HG03097 (cell line): Measurements from ENCODE around the gene CHD9NB.
A peak's percentile ranks its signal among the peaks of the same experiment; 100 is the strongest.
"Not testable (repeated sequence)": the region's sequence is repeated elsewhere in the genome, so short reads cannot be mapped to it uniquely, and the experiment has no call there.

Source experiments
- ATAC-seq: cut with Tn5 transposase; IDR thresholded peaks from one replicate; pipeline ENCODE4 v1.9.1; 2021; ENCODE audit not compliant: unreplicated experiment, low FRiP score

Gene CHD9NB

DNA sequence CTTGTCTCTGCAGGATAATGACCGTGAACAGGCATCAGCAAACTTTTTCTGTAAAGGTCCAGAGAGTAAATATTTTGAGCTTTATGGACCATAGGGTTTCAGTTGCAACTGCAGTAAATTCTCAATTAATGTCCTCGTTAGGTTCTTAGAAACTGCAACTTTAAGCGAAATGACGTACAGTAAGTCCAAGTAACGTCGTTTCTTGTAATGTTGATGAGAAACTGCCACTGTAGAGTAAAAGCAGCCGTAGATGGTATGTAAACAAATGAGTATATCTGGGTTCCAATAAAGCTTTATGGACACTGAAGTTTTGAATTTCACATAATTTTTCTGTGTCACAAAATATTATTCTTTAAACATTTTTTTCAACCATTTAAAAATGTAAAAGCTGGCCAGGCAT, 7.0 kb upstream of the CHD9NB start:
- no peak for ATAC-seq

DNA sequence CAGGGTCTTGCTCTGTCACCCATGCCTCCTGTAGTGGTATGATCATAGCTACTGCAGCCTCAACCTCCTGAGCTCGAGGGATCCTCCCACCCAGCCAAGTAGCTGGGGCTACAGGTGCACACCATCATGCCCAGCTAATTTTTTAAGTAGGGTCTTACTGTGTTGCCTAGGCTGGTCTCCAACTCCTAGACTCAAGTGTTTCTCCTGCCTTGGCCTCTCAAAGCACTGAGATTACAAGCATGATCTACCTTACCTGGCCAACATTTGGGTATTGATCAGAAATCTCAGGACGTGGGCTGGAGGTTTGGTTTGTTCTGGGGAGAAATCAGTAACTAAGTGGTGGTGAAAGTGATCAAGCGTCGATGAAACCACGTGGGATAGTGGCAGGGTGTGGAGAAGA, 6.2 kb upstream of the CHD9NB start:
- no peak for ATAC-seq

DNA sequence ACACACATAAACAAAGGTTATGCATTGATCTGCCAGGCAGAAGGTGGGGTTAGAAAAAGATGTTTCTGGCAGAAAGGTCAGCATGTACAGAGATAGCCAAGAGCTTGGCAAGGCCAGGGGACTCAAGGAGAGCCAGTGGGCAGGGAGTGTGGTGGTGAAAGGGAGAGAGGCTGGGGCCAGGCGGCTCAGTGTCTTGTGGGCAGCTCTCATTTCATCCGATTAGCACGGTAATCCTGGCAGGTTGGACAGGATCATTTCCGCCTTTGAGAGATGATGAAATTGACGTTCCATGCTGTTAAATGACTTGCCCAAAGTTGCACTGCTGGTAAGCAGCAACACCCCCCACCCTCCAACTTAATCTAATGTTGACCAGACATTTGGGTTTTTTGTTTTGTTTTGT, 5.7 kb upstream of the CHD9NB start:
- no peak for ATAC-seq

- ATAC-seq, result no peak
Measured at GRCh38 chr16:53057658-53058057, 5.0 kb upstream of the CHD9NB start.

- no peak for ATAC-seq
Measured at GRCh38 chr16:53056392-53056881, 3.7 kb upstream of the CHD9NB start.

DNA sequence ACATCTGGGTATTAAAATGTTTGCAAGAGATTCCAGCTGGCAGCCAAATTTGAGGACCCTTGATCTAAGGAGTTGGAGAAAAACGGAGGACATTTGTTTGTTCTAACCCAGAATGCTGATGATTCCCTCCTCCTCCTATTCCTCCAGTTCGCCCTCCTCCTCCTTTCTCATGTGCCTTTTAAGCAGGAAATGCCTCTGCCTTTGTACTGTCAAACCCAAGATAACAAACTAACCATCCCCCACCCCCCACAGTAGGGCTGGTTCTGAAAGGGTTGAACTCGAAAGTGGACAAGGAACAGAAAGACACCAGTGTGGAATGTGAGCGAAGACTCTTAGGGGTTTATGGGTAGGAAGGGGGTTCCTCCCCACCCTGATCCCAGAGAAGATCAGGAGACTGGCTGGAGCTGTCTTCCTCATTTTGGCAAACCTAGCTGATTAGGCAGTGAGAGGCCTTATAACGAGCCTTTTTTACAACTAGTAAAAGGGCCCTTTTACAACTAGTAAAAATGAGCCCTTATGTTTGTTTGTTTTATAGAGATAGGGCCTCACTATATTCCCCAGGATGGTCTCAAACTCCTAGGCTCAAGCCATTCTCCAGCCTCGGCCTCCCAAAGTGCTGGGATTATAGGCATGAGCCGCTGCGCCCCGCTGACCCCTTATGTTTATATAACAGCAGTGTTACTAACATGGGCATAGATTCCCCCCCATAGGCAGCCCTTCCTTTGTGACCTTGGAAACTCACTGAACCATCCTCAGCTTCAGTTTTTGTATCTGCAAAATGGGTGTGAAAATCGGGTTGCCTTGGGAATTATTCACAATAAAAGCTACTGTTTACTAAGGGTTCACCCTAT, 3.1 kb upstream of the CHD9NB start:
- no peak for ATAC-seq

- ATAC-seq, result peak; percentile 77
Measured at GRCh38 chr16:53054670-53055485, 2.2 kb upstream of the CHD9NB start, which contains the start of gene CHD9. TSS of gene CHD9 (plus strand) at chr16:53054991. CDS start at chr16:53156090, 101,099 bp downstream.

GRCh38 chr16:53053967-53054669, 1.4 kb upstream of the CHD9NB start:
- ATAC-seq, result peak; percentile 16

- not testable (repeated sequence) for ATAC-seq
Measured at GRCh38 chr16:53051255-53051654, 1.4 kb downstream of the CHD9NB start.

- no peak for ATAC-seq
Measured at GRCh38 chr16:53048139-53048915, 4.4 kb downstream of the CHD9NB start.

- not testable (repeated sequence) for ATAC-seq
Measured at GRCh38 chr16:53047515-53047914, 5.2 kb downstream of the CHD9NB start.

DNA sequence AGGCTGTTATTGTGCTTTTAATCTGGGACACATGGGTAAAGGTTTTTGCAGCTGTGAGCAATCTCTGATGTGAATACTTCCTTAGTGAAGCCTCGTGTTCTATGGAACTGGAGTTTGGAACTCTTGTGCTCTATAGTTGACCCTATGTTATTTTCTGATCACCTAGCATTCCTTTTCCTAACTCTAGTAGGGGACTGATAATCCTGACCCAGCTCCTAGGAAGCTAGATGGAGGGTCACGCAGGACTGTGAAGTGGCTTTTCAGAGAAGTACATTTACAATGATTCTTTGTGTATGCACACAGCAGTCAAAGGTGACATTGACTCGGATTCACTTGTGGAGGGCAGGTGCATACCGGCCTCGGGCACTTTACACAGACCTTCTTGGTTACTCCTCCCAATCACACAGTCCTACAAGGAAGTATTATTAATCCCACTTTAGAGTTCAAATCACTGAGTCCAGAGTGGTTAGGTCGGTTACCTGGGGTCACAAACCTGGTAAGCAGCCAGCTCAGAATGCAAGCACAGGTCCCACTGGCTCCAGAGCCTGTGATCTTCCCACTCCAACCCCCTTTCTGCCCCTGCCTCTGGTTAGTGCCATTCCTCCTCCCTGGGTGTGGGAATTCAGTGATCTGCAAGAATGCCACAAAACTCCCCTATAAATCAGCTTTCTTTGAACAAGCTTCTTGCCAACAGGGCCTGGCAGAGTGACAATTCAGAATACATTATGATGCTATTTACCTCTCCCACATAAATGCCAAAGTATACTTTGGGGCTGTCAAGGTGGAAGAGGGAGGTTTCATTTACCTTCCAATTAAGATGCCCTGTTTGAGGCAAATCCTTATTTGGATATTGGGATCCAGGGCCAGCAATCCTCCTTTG, 7.1 kb downstream of the CHD9NB start:
- ATAC-seq, result no peak

- no peak for ATAC-seq
Measured at GRCh38 chr16:53043986-53044601, 8.6 kb downstream of the CHD9NB start.

- no peak for ATAC-seq
Measured at GRCh38 chr16:53043428-53043831, 9.3 kb downstream of the CHD9NB start.

GRCh38 chr16:53042235-53042701, 10.4 kb downstream of the CHD9NB start:
- no peak for ATAC-seq

DNA sequence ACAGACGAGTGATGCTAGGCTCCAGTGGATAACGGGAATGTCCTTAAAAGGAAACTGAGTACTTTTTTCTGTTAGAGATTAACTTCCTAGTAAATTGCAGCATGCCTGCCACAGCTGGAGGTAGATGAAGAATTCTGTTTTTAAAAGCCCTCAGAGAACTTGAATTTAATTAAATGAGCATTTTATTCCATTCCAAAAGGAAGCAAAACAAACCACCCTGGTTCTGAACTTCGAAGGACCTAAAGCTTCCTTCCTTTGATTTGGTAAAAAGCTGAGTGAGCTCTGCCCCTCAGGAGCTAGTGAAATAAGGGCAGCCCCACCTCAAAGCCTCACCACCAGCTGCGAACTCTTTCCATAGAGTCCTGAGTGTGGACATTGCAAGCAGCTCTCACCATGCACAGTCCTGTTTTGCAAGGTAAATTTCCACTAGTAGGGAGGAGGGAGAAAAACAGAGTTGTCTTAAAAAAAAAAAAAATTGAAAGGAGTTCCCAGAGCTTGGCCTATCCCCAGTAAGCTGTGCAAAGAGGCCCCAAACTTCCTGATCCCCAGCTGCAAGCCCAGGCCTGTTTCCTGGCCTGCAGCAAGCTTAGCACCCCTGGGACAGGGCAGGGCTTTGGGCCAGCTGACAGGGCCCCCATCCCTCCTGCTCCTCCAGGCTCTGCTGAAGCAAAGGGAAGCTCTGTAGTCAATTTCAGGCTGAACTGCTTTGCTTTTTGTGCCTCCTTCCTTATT, 11.2 kb downstream of the CHD9NB start:
- peak; percentile 60 for ATAC-seq

- ATAC-seq, result no peak
Measured at GRCh38 chr16:53040788-53041187, 11.9 kb downstream of the CHD9NB start.

GRCh38 chr16:53036711-53037110, 16.0 kb downstream of the CHD9NB start:
- not testable (repeated sequence) for ATAC-seq
